Measurements from ENCODE around the gene KCNV2. TPM values are rescaled to one million over a fixed set of nuclear protein-coding genes. Genes with fewer than 3 reads are reported as not detected.

KCNV2 gene
- total RNA-seq, 3 donors from 2014 or later, result not detected

DNA sequence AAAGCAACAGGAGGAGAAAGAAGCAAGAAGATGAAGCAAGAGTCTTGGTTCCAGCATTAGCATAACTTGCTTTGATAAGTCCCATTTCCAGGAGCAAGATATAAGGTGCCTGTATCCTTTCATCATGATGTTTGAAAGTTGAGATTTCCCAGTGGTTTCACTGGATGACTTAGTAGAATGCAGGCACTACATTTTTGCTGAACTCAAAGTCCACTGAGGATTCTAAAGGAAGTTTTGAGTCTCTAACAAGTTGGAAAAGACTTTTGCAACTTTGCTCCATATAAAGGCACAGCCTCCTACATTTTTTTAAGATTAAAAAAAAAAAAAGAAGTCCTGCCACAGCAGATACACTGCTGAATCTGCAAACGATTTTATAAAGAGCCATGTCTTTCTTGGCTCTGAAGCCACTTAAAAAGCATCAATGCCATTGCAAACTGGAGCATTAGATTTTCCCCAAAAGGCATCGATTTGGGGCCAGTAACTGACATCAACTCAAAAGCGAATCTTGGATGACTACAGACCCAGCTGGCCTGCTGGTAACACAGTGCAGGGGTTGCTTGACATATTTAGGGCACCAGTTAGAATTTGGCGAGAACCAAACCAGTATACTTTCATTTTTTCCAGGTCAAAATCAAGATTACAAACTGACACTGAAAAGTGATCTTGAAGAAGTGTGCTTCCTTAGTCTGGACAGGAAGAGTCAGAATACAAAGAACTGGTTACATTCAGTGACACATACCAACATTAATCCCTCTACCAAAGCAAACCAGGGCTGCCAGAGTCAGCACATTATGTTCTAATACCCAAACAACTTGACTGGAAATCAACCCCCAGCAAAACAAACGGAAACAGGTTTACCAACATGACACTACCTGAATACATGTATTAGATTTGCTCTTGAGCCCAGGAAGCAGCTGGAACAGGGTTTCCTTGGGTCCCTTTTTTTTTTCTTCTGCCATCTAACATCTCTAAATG is 39.1 kb upstream of the KCNV2 start:
- DNase-seq (no peak), ATAC-seq (no peak)
- intact Hi-C loops (cut with DNase I, micrococcal nuclease), result no loop called here
- H3K9me3 ChIP-seq, result no peaks in the 10 kb centered on the region
- H3K4me1 ChIP-seq (ENCODE audit: low read depth), result no peaks in the 10 kb centered on the region
- H3K36me3 ChIP-seq (ENCODE audit: low read depth), result no peaks in the 10 kb centered on the region
- no peak overlapping the region for H3K4me3 ChIP-seq
- no peak for TF ChIP-seq CTCF (IDR thresholded peaks at IDR 0.05)

- Histone ChIP-seq H3K4me3 (no peak overlapping the region), H3K9me3 (no peaks in the 10 kb centered on the region), H3K36me3 (ENCODE audit: low read depth) (no peaks in the 10 kb centered on the region), H3K4me1 (ENCODE audit: low read depth) (no peaks in the 10 kb centered on the region)
- no peak for TF ChIP-seq CTCF (IDR thresholded peaks at IDR 0.05)
- no peak for ATAC-seq
- no peak for DNase-seq
- intact Hi-C loops (cut with DNase I, micrococcal nuclease), result no loop called here
These were observed 38.3 kb upstream of the KCNV2 start for GRCh38 chr9:2679011-2679410.

DNA sequence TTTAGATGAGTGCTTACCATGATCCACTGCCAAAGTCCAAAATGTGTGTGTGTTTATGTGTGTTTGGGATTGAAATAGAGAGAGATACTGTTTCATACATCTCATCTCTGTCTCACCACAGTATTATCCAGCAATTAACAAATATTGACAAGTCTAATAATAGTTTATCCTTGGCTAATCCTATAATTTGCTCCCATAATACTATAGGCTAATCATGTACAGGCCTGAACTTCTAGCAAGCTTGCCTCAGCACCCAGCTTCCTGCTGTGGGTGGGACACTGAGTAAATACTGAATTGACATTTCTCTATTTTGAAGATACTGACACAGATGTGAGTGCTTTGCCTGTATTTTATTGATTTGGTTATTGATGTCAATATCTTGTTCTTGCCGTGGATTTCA is 35.3 kb upstream of the KCNV2 start:
- no peak for ATAC-seq
- no peak for DNase-seq
- Histone ChIP-seq H3K4me3 (no peak overlapping the region), H3K9me3 (no peaks in the 10 kb centered on the region), H3K36me3 (ENCODE audit: low read depth) (no peaks in the 10 kb centered on the region), H3K4me1 (ENCODE audit: low read depth) (no peaks in the 10 kb centered on the region)
- no peak for TF ChIP-seq CTCF (IDR thresholded peaks at IDR 0.05)
- intact Hi-C loops (cut with DNase I, micrococcal nuclease), result no loop called here

GRCh38 chr9:2686911-2687310 is 30.4 kb upstream of the KCNV2 start:
- no peak for TF ChIP-seq CTCF (IDR thresholded peaks at IDR 0.05)
- no peak for ATAC-seq
- intact Hi-C loops (cut with DNase I, micrococcal nuclease), result no loop called here
- Histone ChIP-seq H3K4me1 (ENCODE audit: low read depth) (no peaks in the 10 kb centered on the region), H3K36me3 (ENCODE audit: low read depth) (no peaks in the 10 kb centered on the region), H3K9me3 (no peaks in the 10 kb centered on the region), H3K4me3 (no peak overlapping the region)
- no peak for DNase-seq

DNA sequence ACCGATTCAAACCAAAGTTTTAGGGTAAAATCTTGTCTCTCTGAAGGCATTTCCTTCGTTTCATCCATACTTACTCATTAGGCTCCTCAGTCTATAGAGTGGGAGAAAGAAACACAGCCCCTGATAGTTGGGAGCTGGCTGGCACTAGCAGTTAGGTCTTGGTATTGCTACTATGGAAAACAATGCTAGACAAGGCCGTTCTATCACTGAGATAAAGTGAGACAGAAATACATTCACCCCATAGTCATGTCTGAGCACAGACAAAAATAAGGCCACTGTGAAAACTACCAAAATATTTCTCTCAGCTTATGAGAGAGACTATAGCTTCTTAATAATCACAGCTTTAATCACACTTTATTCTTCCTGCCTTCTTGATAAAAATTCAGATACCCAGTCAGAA is 28.7 kb upstream of the KCNV2 start:
- no peak for ATAC-seq
- Histone ChIP-seq H3K9me3 (no peaks in the 10 kb centered on the region), H3K4me3 (no peak overlapping the region), H3K4me1 (ENCODE audit: low read depth) (no peaks in the 10 kb centered on the region), H3K36me3 (ENCODE audit: low read depth) (no peaks in the 10 kb centered on the region)
- intact Hi-C loops (cut with DNase I, micrococcal nuclease), result no loop called here
- no peak for DNase-seq
- no peak for TF ChIP-seq CTCF (IDR thresholded peaks at IDR 0.05)

Measured in mucosa of descending colon (tissue), 3 donors.